Medulla oblongata (tissue), 1 donor: ENCODE data around the gene MINDY4.

Experiments used
- DNase-seq: peaks from one replicate; pipeline ENCODE4 v3.0.0-alpha.2; 2015; ENCODE audit errors: extremely low spot score

The MINDY4 gene

DNA sequence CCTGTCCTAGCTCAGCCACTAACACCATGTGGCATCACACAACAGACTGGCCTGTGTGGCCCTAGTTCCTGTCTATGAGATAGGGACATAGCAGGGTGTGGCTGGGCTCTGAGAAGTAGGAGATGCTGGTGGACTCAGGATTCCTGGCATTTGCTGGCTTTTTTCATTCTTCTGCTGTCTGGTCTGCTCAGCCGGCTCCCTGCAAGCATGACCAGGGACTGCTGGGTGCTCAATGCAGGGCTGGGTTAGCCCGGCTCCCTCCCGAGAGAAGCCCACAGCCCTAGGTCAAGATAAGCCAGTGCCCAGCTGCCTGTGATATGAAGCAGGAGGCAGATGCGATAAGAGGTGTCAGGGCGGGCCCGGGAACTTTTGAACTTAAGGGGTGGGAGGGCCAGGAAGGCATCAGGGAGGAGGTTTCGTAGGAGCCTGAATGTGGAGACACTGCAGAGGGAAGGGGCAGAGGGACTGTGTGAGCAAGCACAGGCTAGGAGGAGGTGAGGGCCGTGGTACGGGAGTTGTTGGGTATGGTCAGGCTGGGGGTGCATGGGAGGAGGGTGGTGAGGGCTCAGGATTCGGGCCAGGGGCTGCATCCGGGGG, 143.9 kb downstream of the MINDY4 start:
- DNase-seq = no peak

- DNase-seq = no peak
These were observed 144.5 kb downstream of the MINDY4 start for GRCh38 chr7:30915751-30916150.

- DNase-seq = no peak
These were observed 145.0 kb downstream of the MINDY4 start for GRCh38 chr7:30916255-30916654.

DNA sequence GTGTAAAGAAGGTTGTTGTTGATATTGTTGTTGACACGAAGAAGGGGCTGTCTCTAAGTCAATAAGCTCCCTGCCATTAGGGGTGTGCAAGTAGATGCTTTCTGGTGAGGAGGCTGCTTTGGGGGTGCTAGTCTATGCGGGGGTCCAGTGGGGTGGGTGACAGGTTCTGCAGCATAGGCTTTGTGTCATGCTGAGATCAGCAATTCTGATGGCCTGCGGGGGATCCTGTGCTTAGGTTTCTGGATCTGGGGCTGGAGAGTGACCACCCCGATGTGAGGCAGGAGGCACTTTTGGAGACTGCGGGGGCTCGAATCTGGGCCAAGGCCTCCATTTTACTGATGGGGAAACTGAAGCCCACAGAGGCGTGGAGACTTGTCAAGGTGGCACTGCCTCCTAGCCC, 145.6 kb downstream of the MINDY4 start:
- DNase-seq = no peak

GRCh38 chr7:30917216-30917893, 146.1 kb downstream of the MINDY4 start:
- no peak for DNase-seq

DNA sequence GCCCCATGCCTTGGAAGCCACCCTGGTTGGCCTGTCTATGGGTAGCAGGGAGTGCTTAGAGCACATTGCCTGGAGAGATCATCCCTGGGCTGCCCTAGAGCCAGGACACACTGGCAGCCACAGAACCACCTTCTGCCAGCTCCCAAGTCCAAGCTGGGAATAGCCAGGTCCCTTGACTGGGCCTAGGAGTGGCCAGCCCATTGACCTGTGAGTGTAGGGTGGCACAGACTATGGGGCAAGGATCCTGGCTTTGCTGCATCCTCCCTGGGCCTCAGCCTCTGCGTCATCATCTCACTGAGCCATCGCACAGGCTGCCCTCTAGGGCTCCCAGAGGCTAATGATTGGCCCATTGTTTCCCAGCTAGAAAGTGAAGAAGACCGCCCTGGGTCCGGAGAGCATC, 147.5 kb downstream of the MINDY4 start:
- peak; percentile 67 for DNase-seq

DNA sequence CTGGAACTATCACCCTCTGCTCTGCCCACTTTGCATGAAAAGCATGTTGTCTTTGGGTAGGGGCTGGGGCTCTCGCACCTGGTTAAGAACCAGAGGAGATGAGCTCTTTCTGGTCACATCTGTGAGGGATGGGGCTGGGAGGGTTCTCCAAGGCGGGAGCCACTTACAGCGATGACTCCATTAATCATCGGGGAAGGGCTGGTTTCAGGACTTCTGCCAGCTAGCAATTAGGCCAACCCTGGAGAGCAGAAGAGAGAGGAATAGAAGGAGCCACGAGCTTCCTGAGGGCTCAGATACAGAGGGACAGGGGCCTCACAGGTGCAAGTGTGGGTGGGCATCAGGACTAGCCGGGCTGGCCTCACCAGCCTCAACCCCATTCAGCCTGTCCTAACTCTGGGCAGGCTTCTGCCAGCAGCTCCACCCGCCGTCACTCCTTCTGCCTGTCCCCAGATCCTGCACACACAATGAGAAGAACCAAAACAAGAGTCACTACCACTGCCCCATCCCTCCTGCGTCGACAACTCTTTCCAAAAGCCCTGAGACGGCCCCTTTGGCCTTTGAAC, 148.9 kb downstream of the MINDY4 start:
- DNase-seq = no peak

- no peak for DNase-seq
These were observed 149.6 kb downstream of the MINDY4 start for GRCh38 chr7:30920584-30921539.

GRCh38 chr7:30921540-30922401, 150.6 kb downstream of the MINDY4 start:
- no peak for DNase-seq

GRCh38 chr7:30922596-30922995, 151.4 kb downstream of the MINDY4 start:
- no peak for DNase-seq

- DNase-seq = no peak
These were observed 152.0 kb downstream of the MINDY4 start for GRCh38 chr7:30923009-30923773.

- no peak for DNase-seq
These were observed 152.7 kb downstream of the MINDY4 start for GRCh38 chr7:30923774-30924413.

DNA sequence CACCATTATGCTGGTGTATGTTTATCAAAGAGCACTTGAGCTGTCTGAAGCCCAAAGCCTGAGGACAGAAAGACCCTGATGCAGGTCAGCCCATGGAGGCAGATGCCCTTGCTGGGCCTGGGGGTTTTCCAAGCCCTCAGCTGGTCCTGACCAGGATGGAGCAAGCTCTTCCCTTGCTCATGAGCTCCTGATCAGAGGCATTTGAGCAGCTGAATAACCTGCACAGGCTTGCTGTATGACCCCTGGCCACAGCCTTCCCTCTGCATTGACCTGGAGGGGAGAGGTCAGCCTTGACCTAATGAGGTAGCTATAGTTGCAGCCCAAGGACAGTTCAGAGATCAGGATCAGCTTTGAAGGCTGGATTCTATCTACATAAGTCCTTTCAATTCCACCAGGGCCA, 153.4 kb downstream of the MINDY4 start:
- DNase-seq = no peak

GRCh38 chr7:30925117-30925516, 153.9 kb downstream of the MINDY4 start:
- no peak for DNase-seq

- DNase-seq = no peak
These were observed 154.7 kb downstream of the MINDY4 start for GRCh38 chr7:30925913-30926312.

- DNase-seq = no peak
These were observed 155.1 kb downstream of the MINDY4 start for GRCh38 chr7:30926313-30926712.

DNA sequence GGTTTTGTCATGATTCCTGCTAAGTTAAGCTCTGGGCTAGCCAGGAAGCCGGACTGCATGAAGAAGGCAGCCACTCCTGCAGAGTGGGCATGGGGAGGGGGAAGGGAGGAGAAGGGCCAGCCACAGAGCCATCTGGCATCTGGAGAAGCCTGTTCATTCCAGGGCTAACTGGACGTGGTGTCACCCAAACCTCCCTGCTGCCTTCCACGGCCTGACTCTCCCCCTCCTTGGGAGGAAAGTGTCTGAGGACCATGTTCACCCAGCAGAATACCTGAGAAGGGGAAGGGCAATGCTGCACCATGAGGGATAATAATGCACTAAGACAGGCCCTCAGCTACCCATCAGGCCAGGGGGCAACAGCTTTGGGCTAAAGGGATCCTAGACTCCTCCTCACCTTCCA, 155.8 kb downstream of the MINDY4 start:
- DNase-seq = no peak

GRCh38 chr7:30927559-30927958, 156.3 kb downstream of the MINDY4 start:
- DNase-seq = no peak

GRCh38 chr7:30928254-30928872, 157.1 kb downstream of the MINDY4 start:
- DNase-seq = no peak

GRCh38 chr7:30929686-30930085, 158.5 kb downstream of the MINDY4 start:
- no peak for DNase-seq
